ENCODE data around the gene SDHA.

The SDHA gene
- 9.0 to 22.9 (median 14.3) reads per million in 18 experiments for total RNA-seq

DNA sequence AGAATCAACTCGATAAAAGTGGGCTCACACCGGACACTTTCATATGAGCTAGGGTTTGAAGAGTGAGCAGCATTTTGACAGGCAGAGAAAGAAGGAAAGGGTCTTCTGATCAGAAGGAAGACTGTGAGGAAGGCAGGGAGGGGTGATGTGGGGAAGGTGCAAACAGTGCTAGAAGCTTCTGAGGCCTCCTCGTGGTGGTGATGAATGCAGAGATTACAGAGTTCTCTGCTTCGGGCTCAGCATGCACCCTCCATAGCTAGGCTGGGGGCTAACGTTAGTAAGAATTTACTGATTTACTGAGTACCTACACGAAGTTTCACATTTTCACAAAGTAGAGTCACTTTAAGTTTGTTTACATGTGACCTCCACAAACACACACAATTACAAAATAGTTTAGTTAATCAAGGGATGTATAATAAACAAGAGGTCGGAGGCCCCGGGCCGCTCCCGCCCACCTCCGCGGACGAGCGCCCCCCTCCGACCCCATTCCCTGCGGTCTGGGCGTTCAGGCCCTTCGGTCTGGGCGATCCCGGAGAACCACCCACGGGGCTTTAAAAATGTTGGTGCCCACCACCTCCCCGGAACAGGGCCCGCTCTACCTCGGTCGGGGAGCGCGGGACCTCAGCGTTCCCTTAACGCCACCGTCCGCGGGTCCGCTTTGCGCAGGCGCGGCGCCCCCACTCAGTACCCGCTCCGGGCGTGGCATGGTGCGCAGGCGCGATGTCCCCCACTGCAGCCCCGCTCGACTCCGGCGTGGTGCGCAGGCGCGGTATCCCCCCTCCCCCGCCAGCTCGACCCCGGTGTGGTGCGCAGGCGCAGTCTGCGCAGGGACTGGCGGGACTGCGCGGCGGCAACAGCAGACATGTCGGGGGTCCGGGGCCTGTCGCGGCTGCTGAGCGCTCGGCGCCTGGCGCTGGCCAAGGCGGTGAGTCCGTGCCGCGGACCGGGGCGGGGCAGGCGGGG lies at the start of gene SDHA, which contains the start of gene CCDC127:
TSS of gene SDHA (plus strand) at position 827 of the 963 bp plus-strand sequence. CDS start at position 863, 36 bp downstream.
TSS of gene CCDC127 (minus strand) at position 660 of the 963 bp plus-strand sequence. CDS start 1,304 bp downstream, outside the sequence.
- DNase-seq, result peak; percentile 96

DNA sequence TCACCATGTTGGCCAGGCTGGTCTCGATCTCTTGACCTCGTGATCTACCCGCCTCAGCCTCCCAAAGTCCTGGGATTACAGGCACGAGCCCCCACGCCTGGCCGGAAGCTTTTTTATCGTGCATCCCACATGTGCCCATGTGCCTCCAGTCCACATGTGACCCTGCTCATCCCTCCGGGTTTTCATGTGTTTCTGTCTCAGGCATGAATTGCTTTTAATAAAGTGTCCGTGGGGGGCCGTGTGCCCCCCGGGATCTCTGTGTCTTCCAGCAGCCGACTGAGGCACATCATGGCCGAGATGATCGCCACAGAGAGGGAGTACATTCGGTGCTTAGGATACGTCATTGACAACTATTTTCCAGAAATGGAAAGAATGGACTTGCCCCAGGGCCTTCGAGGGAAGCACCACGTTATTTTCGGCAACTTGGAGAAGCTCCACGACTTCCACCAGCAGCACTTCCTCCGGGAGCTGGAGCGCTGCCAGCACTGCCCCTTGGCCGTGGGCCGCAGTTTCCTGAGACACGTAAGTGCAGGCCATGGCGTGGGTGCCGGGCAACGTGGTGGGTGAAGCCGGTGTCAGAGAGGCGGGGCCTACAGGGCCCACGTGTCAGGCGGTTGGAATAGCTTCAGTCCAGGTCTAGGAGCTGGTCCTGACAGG lies 48.9 kb upstream of the SDHA start:
- DNase-seq, result peak; percentile 61 to 77

DNA sequence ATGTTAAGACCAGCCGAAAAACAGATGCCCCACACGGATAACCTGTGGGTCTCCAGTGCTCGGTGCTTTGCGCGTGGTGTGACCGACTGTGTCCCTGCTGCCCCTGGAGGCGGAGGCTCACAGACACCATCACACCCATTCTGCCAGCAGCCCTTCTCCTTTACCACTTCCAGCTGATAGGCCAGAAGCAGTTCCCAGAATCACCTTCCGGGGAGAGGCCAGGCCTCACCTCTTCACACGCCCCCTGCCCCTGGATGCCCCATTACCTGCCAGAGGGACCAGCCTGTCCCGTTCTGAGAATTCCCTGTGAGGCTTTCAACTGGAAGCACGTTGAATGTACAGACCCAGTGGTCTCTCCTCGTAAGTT lies 48.4 kb upstream of the SDHA start:
- no peak for DNase-seq

DNA sequence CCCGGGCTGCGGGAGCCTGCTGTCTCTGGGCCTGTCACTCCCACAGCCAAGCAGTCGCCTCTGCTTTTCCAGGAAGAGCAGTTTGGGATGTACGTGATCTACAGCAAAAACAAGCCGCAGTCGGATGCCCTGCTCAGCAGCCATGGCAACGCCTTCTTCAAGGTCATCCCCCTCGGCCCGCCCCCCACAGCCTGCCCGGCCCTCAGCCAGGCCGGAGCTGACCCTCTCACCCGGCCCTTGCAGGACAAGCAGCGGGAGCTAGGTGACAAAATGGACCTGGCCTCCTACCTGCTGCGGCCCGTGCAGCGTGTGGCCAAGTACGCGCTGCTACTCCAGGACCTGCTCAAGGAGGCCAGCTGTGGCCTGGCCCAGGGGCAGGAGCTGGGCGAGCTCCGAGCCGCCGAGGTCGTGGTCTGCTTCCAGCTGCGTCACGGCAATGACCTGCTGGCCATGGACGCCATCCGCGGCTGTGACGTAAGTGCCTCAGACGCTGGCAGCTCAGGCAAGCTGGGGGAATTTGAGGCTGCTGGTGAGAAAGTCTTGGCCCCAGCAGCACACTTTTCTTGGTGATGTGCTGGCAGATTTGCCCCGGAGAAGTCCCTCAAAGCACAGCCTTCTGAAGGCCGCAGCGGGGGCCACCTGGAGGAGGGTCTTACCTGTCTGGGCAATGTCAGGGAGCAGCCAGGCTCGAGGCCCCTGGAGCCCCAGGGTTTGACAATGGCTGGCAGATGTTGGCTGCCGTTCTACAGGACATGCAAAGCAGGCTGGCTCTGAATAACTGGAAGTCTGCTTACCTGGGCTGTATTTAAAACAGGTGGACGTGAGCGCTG lies 46.9 kb upstream of the SDHA start:
- no peak for DNase-seq

DNA sequence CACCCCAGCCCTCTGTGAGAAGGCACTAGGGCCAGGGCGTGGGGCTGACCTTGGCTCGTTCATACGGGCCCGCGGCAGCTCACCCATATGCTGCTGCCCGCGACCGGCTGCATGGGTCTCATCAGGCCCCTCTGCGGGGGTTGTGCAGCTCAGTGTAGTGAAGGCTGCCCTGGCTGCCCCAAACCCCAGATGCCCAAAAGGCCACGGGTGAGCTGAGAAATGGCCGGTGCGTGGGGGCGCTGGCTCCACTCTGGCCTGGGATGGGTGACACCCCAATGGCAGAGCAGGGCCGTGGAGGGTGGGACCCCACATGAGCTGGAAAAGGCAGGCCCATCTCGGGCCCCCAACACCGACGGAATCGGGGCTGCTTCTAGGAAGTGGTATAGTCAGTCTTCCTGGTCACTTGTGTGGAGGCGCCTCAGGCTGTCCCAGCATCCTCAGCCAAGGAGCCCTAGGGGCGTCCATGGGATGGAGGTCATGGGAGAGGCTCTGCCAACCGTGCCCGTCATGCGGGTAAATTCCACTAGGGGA lies 46.3 kb upstream of the SDHA start:
- no peak for DNase-seq

DNA sequence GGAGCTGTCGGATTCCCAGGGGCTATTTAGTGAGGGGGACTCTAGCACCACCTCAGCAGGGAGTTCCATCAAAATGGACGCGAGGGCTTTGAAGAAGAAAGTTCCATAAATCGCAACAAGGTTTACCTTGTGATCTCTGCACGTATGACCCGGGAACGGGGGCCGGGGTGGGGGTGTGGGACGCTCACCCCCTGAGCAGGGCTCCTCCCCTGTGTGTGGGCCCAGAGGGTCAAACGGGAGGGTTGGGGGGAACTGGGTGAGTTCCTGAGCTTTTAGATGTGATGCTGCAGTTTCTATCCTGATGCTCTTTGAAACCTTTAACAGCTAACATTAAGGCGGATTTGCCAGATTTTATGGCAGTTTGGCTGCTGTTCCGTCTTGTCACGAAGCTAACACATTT lies 45.7 kb upstream of the SDHA start:
- no peak for DNase-seq

DNA sequence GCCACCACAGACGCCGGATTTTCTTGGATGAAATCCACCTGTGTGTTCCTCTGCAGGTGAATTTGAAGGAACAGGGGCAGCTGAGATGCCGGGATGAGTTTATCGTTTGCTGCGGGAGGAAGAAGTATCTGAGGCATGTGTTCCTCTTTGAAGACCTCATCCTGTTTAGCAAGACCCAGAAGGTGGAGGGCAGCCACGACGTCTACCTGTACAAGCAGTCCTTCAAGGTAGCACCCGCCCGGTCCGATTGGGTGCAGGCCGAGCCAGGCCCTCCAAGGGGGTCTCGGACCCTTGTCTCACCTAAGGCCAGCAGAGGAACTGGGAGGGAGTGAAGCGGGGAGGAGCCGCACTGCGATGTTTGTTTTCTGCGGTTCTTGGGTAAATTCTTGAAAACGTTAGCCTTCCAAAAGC lies 45.3 kb upstream of the SDHA start:
- DNase-seq, result no peak

DNA sequence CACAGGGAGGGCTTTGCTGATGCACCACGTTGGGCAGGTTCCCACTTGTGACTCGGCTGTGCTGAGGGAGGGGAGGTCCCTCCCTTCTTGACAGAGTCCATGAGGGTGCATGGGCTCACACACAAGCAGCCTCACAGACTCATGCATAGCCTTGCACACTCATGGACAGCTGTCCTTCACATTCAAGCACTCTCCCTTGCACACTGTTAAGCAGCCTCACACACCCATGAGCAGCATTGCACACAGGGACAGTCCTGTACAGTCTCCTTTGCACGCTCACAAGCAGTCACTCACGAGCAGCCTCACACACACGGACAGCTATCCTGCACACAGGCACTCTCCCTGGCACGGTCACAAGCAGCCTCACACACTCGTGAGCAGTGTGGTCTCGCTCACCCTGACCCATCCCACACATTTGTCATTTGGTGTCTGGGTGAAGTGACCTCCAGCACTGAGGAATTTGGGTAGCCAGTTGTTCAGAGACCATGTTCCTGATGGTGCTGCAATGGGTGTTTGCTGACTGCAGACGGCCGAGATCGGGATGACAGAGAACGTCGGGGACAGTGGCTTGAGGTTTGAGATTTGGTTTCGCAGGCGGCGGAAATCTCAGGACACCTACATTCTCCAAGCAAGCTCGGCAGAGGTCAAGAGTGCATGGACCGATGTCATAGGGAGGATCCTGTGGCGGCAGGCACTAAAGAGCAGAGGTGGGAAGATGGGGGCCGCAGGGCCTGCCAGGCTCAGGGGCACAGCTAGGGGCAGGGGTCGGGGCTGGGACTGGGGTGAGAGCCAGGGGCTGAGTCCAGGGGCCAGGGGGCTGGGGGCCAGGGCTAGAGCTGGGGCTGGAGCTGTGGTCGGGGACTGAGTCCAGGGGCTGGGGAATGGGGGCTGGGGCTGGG lies 44.5 kb upstream of the SDHA start:
- no peak for DNase-seq

DNA sequence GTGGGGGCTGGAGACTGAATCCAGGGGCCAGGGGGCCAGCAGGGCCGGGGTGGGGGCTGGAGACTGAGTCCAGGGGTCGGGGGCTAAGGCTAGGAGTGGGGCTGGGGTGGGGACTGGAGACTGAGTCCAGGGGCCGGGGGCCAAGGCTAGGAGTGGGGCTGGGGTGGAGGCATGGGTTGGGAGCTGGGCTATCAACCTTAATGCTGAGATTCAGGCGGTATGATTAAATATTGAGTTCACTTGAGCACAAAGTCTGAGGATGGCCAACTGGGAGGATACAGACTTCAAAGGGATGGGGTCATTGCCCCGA lies 43.9 kb upstream of the SDHA start:
- DNase-seq, result no peak

DNA sequence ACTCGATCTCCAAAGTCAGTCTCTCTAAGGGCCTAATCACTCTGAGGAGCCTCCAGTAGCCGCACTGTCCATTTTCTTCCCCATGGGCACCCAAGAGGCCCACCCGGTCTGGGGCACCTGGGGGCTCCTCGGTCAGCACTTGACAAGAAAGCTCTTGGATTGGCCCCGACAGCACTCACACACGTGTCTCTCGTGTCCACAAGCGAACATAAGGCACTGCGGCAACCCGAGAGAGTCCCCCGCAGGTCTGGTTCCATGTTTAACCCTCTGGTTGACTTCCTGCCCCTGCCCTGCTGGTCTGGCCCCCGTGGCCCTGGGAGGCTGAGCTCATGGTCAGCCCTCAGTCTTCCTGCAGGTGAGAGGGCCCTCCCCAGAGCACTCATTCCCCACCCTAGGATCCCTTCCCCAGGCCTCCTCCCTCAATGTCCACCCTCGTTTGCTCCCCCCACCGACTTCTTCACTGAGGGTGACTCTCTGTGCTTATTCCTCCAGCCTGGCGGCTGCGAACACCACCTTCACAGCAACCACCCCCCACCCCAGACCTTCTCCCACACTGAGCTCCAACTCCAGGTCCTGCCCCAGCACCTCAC lies 43.1 kb upstream of the SDHA start:
- no peak for DNase-seq

DNA sequence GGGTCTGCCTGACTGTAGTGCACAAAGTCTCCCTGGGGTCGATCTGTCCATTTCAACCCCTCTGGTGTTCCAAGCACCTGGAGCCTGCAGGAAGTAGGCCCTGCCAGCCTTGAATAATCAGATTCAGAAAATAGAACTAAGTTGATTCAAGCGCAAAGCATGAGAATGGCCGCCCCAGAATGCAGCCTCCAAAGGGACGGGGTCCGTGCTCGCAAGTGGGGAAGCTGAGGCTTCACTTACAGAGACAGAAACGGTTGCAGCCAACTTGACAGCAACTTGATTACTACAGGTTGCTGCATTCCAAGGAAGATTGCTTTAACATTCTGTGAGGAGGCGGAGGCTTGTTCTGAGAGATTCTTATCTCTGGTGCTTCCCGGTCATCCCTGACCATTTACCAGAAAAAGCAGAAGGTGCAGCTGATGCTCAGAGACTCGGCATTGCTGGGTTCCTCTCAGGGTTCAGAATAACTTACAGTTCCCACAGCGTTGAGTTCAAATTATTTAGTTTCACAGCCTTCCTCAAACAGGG lies 41.8 kb upstream of the SDHA start:
- no peak for DNase-seq

DNA sequence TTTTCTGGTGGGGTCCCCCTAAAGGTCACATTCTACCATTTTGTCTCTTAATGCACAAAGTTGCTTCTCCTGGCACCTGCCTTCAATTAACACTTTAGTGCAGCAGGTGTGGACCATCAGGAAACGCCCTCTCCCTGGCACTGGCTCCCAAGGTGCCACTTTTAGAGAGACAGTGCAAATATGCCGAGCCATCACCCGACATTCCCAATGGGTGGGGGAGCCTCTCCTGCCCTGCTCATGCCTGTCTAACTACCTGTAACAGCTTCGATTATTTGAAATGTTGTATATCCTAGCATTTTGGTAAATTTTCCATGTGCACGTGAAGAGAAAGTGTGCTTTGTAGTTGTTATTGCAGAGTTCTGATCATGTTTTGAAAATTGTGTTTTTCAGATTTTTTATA lies 40.0 kb upstream of the SDHA start:
- no peak for DNase-seq

DNA sequence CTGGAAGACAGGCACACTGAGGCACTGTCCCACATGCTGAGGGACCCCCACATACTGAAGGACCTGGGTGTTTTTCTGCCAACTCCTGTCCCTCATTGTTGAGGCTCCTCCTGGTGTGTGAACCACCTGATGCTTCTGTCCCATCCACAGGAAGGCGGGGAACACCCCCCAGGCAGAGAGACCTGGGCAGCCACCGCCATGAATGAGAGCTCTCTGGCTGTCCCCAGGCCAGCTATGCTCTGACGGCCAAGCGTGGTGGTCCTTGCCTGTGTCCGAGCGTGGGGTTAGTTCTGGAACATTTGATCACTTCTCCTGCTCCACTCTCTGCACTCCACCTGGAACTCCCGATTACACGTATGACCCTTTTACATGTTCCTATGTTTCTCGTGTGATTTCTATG lies 38.7 kb upstream of the SDHA start:
- no peak for DNase-seq

DNA sequence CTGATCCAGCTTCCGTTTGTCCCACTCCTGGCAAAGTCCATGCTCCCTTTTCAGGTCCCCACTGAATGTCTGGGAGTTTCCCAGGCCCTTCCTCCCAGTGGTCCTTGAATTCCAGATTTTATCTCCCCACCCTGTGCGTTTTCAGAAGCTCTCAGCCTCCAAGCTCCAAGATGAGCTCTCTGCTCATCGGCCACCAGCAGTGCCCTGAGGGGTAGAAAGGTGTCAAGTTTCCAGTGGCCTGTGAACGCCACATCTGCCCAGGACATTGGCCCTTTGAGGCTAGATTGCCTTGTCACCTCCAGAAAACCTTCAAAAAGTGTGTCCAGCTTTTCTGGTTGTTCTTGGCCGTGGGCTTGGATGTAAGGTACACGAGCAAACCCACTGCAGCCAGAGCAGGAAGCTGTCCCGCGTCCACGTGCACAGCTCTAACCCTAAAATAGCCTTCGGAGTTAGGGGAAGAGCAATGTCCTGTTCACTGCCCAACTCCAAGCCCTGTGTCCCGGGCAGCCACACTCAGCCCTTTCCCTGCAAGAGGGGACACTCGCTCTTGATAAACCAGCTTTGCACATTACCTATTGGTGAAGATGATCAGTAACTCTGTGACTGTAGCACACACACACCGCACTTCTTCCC lies 37.7 kb upstream of the SDHA start:
- no peak for DNase-seq

DNA sequence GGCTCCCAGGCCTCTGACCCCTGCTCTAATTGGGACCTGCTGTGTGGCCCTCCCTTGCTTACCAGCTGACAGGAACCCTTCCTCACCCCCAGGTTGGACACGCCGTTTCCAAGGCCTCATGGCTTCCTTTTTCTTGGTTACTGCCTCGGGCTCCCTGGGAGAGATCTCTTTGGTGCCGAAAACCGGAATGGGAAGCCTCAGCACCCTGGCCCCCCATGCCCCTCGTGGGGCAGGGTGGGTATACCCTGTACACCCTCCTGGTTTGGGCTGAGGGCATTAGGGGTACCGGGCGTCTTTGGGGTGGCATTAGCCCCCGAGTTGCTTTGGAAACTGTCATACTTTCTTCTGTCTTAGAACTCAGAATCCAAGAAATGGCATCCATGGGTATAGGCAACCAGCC lies 37.0 kb upstream of the SDHA start:
- no peak for DNase-seq

DNA sequence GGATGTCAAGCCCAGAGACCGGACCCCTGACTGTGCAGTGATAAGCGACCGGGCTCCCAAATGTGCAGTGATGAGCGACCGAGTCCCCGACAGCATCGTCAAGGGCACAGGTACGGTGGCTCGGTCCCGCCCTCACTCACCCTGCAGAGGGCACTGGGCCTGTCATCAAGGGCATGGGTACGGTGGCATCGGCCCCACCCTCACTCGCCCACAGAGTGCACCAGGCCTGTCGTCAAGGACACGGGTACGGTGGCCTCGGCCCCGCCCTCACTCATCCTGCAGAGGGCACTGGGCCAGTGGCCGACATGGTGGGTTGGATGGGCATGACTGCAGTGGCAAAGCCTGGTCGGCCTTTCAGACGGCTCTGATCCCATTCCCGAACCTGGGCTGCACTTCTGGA lies 36.6 kb upstream of the SDHA start:
- DNase-seq, result no peak

DNA sequence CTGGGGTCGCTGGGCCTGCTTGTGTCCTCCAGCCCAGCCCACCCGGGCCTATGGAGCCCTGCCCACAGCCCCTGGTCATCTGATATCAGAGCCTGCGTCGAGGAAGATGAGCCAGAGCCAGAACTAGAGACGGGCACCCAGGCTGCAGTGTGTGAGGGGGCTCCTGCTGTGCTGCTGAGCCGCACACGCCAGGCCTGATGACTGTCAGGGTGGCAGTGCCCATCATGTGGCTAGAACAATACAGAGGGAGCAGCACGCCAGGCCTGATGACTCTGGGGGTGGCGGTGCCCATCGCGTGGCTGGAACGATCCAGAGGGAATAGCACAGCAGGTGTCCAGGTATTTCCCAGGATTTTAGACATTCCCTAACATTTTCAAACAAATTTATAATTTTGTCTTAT lies 36.0 kb upstream of the SDHA start:
- no peak for DNase-seq

DNA sequence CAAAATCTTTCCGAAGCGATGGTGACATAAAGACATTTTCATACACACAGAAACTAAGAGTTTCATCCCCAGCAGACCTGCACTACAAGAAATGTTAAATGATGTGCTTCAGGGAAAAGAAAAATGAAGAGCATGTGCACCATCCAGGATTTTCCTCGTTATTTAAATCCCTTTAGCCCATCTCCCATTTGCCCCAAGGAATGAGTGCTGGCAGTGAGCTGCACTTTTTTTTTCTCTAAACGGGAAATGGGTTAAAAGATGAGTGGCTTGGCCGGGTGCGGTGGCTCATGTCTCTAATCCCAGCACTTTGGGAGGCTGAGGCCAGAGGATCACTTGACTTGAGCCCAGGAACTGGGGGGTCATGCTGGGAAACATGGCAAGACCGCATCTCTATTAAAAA lies 33.6 kb upstream of the SDHA start:
- no peak for DNase-seq

DNA sequence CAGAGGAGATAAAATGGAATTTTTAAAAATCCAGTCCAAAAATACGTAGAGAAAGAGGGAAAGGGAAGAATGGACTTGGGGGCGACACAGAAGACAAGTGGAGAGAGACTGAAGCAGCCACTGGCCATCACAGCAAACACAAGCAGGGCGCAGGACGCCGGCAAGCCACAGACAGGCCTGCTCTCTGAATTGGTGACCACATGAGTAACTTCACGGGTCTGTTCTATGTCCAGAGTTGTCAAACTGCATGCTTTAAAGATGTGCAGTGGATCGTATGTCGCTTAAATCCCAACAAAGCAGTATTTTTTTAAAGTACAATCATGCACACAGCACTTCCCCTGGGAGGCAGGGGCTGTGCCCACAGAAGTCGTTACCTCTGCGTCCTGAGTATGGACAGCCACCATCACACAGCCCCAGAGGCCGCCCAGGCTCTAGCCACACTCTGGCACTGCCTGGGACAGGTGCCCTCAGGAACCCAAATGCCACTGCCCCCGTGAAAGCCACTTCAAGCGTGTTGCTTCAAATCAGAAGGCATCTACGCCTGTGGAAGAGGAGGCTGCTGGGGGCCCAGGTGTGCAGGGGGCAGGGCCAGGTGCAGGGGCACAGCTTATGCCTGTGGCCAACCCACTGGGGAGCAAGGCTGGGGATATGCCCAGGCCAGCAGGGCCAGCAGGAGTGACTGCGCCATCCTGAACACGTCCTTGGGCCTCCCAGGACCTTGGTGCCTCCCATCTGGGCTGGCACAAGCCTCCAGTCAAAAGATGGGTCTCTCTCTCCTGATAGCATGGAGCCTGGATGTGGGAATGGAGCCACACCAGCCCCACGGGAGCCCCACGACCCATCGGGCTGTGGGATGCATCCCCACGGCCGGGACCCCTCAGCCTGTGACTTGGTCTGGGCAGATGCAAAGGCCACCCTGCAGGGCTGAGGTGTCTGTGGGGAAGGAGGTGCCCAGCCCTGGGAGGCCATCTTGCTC lies 32.7 kb upstream of the SDHA start:
- DNase-seq, result no peak

Data from inflammatory macrophage (primary cell).